ENCODE results near the gene STAC2. TPM values are rescaled to one million over a fixed set of nuclear protein-coding genes. Genes with fewer than 3 reads are reported as not detected.

The STAC2 gene
- total RNA-seq, 1 donor from 2014 or later = not detected

GRCh38 chr17:39197380-39198185 lies 28.2 kb downstream of the STAC2 start, which contains the start of gene CACNB1:
Gene CACNB1 (minus strand): TSS chr17:39197669. CDS start chr17:39197495, 174 bp downstream.
- peaks cover 52% of the 10 kb centered on the region for H3K4me1 Mint-ChIP-seq (ENCODE audit: unreplicated experiment)
- H3K27ac Mint-ChIP-seq (ENCODE audit: unreplicated experiment) = no peak within 1 kb of the TSS
- H3K27me3 Mint-ChIP-seq (ENCODE audit: unreplicated experiment) = peaks cover 8% of the 10 kb centered on the region
- peak; percentile 67 for DNase-seq (ENCODE audit: low spot score)
- TF ChIP-seq CTCF (IDR thresholded peaks at IDR 0.05; ENCODE audit: unreplicated experiment) = no peak
- peaks cover 29% of the 10 kb centered on the region for H3K36me3 Mint-ChIP-seq (ENCODE audit: low read depth, unreplicated experiment)
- H3K9me3 Mint-ChIP-seq (ENCODE audit: unreplicated experiment) = no peaks in the 10 kb centered on the region
- peak within 1 kb of the TSS; percentile 90 for H3K4me3 Mint-ChIP-seq (ENCODE audit: unreplicated experiment)

GRCh38 chr17:39196808-39197291 lies 28.9 kb downstream of the STAC2 start:
- H3K9me3 Mint-ChIP-seq (ENCODE audit: unreplicated experiment) = no peaks in the 10 kb centered on the region
- no peak overlapping the region for H3K27ac Mint-ChIP-seq (ENCODE audit: unreplicated experiment)
- no peak for TF ChIP-seq CTCF (IDR thresholded peaks at IDR 0.05; ENCODE audit: unreplicated experiment)
- peaks cover 12% of the 10 kb centered on the region for H3K27me3 Mint-ChIP-seq (ENCODE audit: unreplicated experiment)
- H3K4me3 Mint-ChIP-seq (ENCODE audit: unreplicated experiment) = peak overlapping the region; percentile 90
- peaks cover 27% of the 10 kb centered on the region for H3K36me3 Mint-ChIP-seq (ENCODE audit: low read depth, unreplicated experiment)
- no peak for DNase-seq (ENCODE audit: low spot score)
- peaks cover 52% of the 10 kb centered on the region for H3K4me1 Mint-ChIP-seq (ENCODE audit: unreplicated experiment)

GRCh38 chr17:39196241-39196807 lies 29.4 kb downstream of the STAC2 start:
- Mint-ChIP-seq H3K27me3 (ENCODE audit: unreplicated experiment) (peaks cover 12% of the 10 kb centered on the region), H3K27ac (ENCODE audit: unreplicated experiment) (no peak overlapping the region), H3K4me1 (ENCODE audit: unreplicated experiment) (peaks cover 49% of the 10 kb centered on the region), H3K36me3 (ENCODE audit: low read depth, unreplicated experiment) (peaks cover 22% of the 10 kb centered on the region), H3K9me3 (ENCODE audit: unreplicated experiment) (no peaks in the 10 kb centered on the region), H3K4me3 (ENCODE audit: unreplicated experiment) (peak overlapping the region; percentile 67)
- TF ChIP-seq CTCF (IDR thresholded peaks at IDR 0.05; ENCODE audit: unreplicated experiment) = no peak
- no peak for DNase-seq (ENCODE audit: low spot score)

GRCh38 chr17:39195568-39196160 lies 30.1 kb downstream of the STAC2 start:
- Mint-ChIP-seq H3K36me3 (ENCODE audit: low read depth, unreplicated experiment) (peaks cover 18% of the 10 kb centered on the region), H3K9me3 (ENCODE audit: unreplicated experiment) (no peaks in the 10 kb centered on the region), H3K4me3 (ENCODE audit: unreplicated experiment) (no peak overlapping the region), H3K4me1 (ENCODE audit: unreplicated experiment) (peaks cover 42% of the 10 kb centered on the region), H3K27me3 (ENCODE audit: unreplicated experiment) (peaks cover 12% of the 10 kb centered on the region), H3K27ac (ENCODE audit: unreplicated experiment) (no peak overlapping the region)
- no peak for TF ChIP-seq CTCF (IDR thresholded peaks at IDR 0.05; ENCODE audit: unreplicated experiment)
- no peak for DNase-seq (ENCODE audit: low spot score)

Measured in endothelial cell (in vitro differentiated cells).